ENCODE results near the gene MGAT5. TPM values are rescaled to one million over a fixed set of nuclear protein-coding genes. Genes with fewer than 3 reads are reported as not detected.

Gene MGAT5
- total RNA-seq, 1 donor from 2014 or later: 32.5 TPM

DNA sequence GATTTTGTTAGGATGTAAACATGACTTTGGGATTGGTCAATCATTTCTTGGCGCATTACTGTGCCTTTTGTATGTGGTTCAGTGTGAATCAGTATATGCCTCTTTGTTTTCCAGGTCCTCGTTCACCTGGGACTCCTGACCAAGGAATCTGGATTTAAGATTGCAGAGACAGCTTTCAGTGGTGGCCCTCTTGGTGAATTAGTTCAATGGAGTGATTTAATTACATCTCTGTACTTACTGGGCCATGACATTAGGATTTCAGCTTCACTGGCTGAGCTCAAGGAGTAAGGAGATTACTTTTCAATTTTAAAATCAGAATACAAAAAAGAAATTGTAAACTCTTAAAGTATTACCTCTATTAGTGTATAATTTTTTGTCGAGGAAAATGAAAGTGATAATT, 87.6 kb downstream of the MGAT5 start:
- no peak for DNase-seq (ENCODE audit: low read depth)
- H3K36me3 ChIP-seq (ENCODE audit: control insufficient read depth, insufficient read depth, low read length): no peaks in the 10 kb centered on the region
- no peak overlapping the region for H3K4me3 ChIP-seq (ENCODE audit: low read depth, low read length)
- no peak for TF ChIP-seq CTCF (IDR thresholded peaks at IDR 0.05; ENCODE audit: insufficient read depth, low read length, poor library complexity, severe bottlenecking)
- H3K27me3 ChIP-seq (ENCODE audit: control insufficient read depth, insufficient read depth, low read length): no peaks in the 10 kb centered on the region

DNA sequence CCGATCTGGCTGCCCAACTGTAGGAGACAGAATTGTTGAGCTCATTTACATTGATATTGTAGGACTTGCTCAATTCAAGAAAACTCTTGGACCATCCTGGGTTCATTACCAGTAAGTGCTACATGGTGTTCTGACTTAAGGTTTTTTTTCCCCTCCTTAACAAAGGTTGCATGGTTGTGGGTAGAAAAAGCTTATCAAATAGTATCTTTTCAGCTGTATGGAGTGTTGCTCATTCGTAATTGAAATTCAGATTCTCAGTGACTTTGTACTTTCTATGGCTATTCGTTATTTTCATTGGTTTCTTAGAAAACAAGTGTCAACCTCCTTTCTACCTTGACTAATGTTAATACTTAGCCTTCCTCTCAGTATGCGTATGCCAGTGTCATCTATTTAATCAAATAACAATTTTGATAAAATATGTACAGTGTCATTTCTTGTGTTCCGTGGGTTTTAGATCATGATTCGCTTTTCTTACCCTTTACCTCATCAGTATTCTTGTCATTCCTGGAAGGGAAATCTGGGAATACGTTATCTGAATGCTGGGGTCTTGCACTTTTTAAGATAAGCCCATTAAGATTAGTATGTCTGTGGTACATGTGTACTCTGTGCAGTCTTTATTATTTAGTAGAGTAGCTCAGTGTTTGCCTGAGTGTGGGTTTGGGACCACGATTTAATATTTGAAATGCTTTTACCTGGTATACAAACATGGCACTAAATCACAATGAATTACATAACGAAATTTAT, 91.3 kb downstream of the MGAT5 start:
- TF ChIP-seq CTCF (IDR thresholded peaks at IDR 0.05; ENCODE audit: insufficient read depth, low read length, poor library complexity, severe bottlenecking): no peak
- DNase-seq (ENCODE audit: low read depth): no peak
- no peaks in the 10 kb centered on the region for H3K27me3 ChIP-seq (ENCODE audit: control insufficient read depth, insufficient read depth, low read length)
- no peaks in the 10 kb centered on the region for H3K36me3 ChIP-seq (ENCODE audit: control insufficient read depth, insufficient read depth, low read length)
- H3K4me3 ChIP-seq (ENCODE audit: low read depth, low read length): no peak overlapping the region

DNA sequence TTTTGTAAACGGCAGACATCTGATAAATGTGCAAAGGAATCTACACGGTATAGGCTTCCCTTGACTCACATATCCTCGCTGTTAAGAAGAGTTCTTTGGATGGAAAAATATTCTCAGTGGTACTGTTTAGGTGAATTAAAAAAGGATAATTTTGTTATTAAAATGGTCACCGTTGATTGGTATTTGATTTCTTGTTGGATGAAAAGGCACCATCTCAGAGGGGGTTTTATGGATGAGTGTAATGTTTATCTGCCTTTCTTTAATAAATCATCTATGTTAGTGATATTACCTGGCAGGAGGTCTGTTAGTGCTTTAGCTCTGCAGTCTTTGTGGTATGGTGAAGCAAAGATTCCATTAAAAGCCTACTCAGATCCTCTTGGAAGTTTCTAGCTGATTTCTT, 92.3 kb downstream of the MGAT5 start:
- H3K36me3 ChIP-seq (ENCODE audit: control insufficient read depth, insufficient read depth, low read length): no peaks in the 10 kb centered on the region

DNA sequence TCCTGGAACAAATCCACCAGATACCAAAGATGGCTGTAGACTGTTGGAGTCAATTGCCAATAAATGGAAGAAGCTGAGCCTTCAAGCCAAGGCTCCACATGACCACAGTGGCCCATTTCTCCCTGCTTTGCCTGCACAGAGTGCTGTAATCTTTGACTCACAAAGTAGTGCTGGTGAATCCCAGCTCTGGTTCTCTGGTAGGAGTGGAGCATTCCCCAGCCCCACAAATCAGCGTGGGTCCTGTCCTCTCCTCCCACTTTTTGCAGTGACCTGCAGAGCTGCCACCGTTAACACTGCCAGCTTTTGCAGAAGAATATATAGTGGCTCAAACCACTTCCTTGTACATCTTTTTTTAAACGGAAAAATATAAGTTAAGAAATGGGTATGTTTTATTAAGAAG, 93.9 kb downstream of the MGAT5 start:
- Histone ChIP-seq H3K4me3 (ENCODE audit: low read depth, low read length) (no peak overlapping the region), H3K27me3 (ENCODE audit: control insufficient read depth, insufficient read depth, low read length) (no peaks in the 10 kb centered on the region), H3K36me3 (ENCODE audit: control insufficient read depth, insufficient read depth, low read length) (no peaks in the 10 kb centered on the region)
- no peak for TF ChIP-seq CTCF (IDR thresholded peaks at IDR 0.05; ENCODE audit: insufficient read depth, low read length, poor library complexity, severe bottlenecking)
- DNase-seq (ENCODE audit: low read depth): no peak

More for the DNA sequence above, 92.3 kb downstream of the MGAT5 start:
- DNase-seq (ENCODE audit: low read depth): no peak
- Histone ChIP-seq H3K4me3 (ENCODE audit: low read depth, low read length) (no peak overlapping the region), H3K27me3 (ENCODE audit: control insufficient read depth, insufficient read depth, low read length) (no peaks in the 10 kb centered on the region)
- TF ChIP-seq CTCF (IDR thresholded peaks at IDR 0.05; ENCODE audit: insufficient read depth, low read length, poor library complexity, severe bottlenecking): no peak

DNA sequence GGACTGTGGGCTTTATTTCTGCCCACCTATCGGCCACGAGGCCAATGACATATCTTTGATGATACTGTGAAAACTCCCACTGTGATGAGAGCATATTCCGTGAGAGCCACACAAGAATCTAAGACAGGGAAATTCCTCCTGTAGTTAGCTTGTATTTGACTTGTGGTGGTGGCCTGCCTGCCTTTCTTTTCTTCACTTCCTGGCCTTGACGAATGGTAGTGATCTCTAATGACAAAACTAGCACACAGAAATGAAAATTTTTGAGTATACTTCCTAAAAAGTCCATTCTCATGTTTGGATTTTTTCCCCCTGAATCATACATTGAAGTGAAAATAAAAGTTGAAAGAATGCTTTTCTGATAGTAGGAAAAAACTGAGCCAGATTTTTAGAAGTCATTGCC, 94.4 kb downstream of the MGAT5 start:
- no peaks in the 10 kb centered on the region for H3K27me3 ChIP-seq (ENCODE audit: control insufficient read depth, insufficient read depth, low read length)
- no peaks in the 10 kb centered on the region for H3K36me3 ChIP-seq (ENCODE audit: control insufficient read depth, insufficient read depth, low read length)
- DNase-seq (ENCODE audit: low read depth): no peak
- TF ChIP-seq CTCF (IDR thresholded peaks at IDR 0.05; ENCODE audit: insufficient read depth, low read length, poor library complexity, severe bottlenecking): no peak
- no peak overlapping the region for H3K4me3 ChIP-seq (ENCODE audit: low read depth, low read length)

DNA sequence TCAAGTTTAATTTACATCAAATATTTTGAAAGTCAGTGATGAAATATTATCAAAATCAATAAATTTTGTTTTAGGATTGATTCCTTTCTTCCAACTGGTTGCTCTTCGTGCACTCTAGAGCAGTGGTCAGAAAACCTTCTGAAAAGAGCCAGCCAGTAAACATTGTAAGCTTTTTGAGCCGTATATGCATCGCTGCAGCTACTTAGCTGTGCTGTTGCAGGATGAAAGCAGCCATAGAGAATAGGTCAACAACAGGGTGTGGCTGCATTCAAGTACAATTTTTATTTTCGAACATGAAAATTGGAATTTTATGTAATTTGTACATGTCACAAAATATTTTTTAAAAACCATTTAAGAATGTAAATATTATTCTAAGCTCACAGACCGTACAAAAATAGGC, 94.9 kb downstream of the MGAT5 start:
- Histone ChIP-seq H3K36me3 (ENCODE audit: control insufficient read depth, insufficient read depth, low read length) (no peaks in the 10 kb centered on the region), H3K27me3 (ENCODE audit: control insufficient read depth, insufficient read depth, low read length) (no peaks in the 10 kb centered on the region), H3K4me3 (ENCODE audit: low read depth, low read length) (no peak overlapping the region)
- TF ChIP-seq CTCF (IDR thresholded peaks at IDR 0.05; ENCODE audit: insufficient read depth, low read length, poor library complexity, severe bottlenecking): no peak
- DNase-seq (ENCODE audit: low read depth): no peak

All from kidney epithelial cell (primary cell).